GM18499 (cell line): ENCODE results near the gene HFE.
A peak's percentile ranks its signal among the peaks of the same experiment; 100 is the strongest.
"Not testable (repeated sequence)": the region's sequence is repeated elsewhere in the genome, so short reads cannot be mapped to it uniquely, and the experiment has no call there.

Source experiments
- ATAC-seq: cut with Tn5 transposase; IDR thresholded peaks from one replicate; pipeline ENCODE4 v1.9.1; 2021; ENCODE audit warnings: moderate number of reproducible peaks; ENCODE audit not compliant: insufficient read depth, unreplicated experiment

HFE gene

GRCh38 chr6:26087284-26088115, at the start of gene HFE:
TSS of gene HFE (plus strand) at chr6:26087429. CDS start at chr6:26087441, 12 bp downstream.
- ATAC-seq: no peak

GRCh38 chr6:26041946-26042345, 45.3 kb upstream of the HFE start:
- no peak for ATAC-seq

GRCh38 chr6:26043384-26044139, 43.7 kb upstream of the HFE start:
- ATAC-seq: peak; percentile 36

- ATAC-seq: peak; percentile 14
These were observed 42.8 kb upstream of the HFE start for GRCh38 chr6:26044140-26045064.

- peak; percentile 44 for ATAC-seq
These were observed 41.9 kb upstream of the HFE start for GRCh38 chr6:26045065-26045927.

GRCh38 chr6:26045928-26046368, 41.3 kb upstream of the HFE start:
- no peak for ATAC-seq

GRCh38 chr6:26047329-26047728, 39.9 kb upstream of the HFE start:
- ATAC-seq: not testable (repeated sequence)

GRCh38 chr6:26048590-26048989, 38.6 kb upstream of the HFE start:
- ATAC-seq: no peak

GRCh38 chr6:26051665-26052310, 35.4 kb upstream of the HFE start:
- ATAC-seq: no peak

GRCh38 chr6:26052762-26053250, 34.4 kb upstream of the HFE start:
- not testable (repeated sequence) for ATAC-seq

- ATAC-seq: no peak
These were observed 33.0 kb upstream of the HFE start for GRCh38 chr6:26053992-26054780.

- peak; percentile 39 for ATAC-seq
These were observed 32.2 kb upstream of the HFE start for GRCh38 chr6:26054781-26055718.

GRCh38 chr6:26055719-26056582, 31.3 kb upstream of the HFE start:
- peak; percentile 49 for ATAC-seq

- no peak for ATAC-seq
These were observed 30.5 kb upstream of the HFE start for GRCh38 chr6:26056583-26057350.

- ATAC-seq: no peak
These were observed 29.3 kb upstream of the HFE start for GRCh38 chr6:26057899-26058298.
